Loucy (cell line): ENCODE data around the gene RNF4.

Experiments
- H2AFZ ChIP-seq: fragments of 200-600 bp; sonication (generic); 2 replicates; pipeline ENCODE4 v1.6.0; 2016; ENCODE audit warnings: antibody characterized with exemption, mild to moderate bottlenecking, low read length, moderate library complexity
- H3F3A ChIP-seq: fragments of 200-600 bp; 2 replicates; pipeline ENCODE4 v1.6.0; 2016; ENCODE audit warnings: antibody characterized with exemption, low read depth, mild to moderate bottlenecking
- H3K27me3 ChIP-seq: fragments of 200-600 bp; sonication (generic); 2 replicates; pipeline ENCODE4 v1.6.1; 2014; ENCODE audit warnings: low read length, mild to moderate bottlenecking; ENCODE audit not compliant: insufficient read depth, poor library complexity, severe bottlenecking
- H3K36me3 ChIP-seq: fragments of 200-600 bp; sonication (generic); 2 replicates; pipeline ENCODE4 v1.6.1; 2016; ENCODE audit warnings: low read length; ENCODE audit not compliant: insufficient read depth
- H3K4me1 ChIP-seq: fragments of 200-600 bp; sonication (generic); 2 replicates; pipeline ENCODE4 v1.5.1; 2014; ENCODE audit warnings: low read length, mild to moderate bottlenecking; ENCODE audit not compliant: insufficient read depth, poor library complexity, severe bottlenecking
- H3K4me2 ChIP-seq: fragments of 200-600 bp; sonication (generic); 2 replicates; pipeline ENCODE4 v1.6.0; 2014; ENCODE audit warnings: antibody characterized with exemption, low read length, low read depth, mild to moderate bottlenecking; ENCODE audit not compliant: poor library complexity, severe bottlenecking
- H3K4me3 ChIP-seq: fragments of 200-600 bp; sonication (generic); 2 replicates; pipeline ENCODE4 v1.5.1; 2014; ENCODE audit warnings: low read length, mild to moderate bottlenecking, mixed read lengths; ENCODE audit not compliant: poor library complexity, severe bottlenecking
- H3K79me2 ChIP-seq: fragments of 200-600 bp; sonication (generic); 2 replicates; pipeline ENCODE4 v1.6.1; 2014; ENCODE audit warnings: low read length; ENCODE audit not compliant: insufficient read depth
- H3K9ac ChIP-seq: fragments of 200-600 bp; sonication (generic); 2 replicates; pipeline ENCODE4 v1.6.0; 2014; ENCODE audit warnings: mild to moderate bottlenecking, low read depth, low read length, moderate library complexity; ENCODE audit not compliant: poor library complexity, severe bottlenecking
- H3K9me2 ChIP-seq: fragments of 200-600 bp; sonication (generic); replicated peaks from 2 replicates; pipeline ENCODE4 v1.6.1; 2016; ENCODE audit warnings: low read depth, low read length, mixed read lengths
- H3K9me3 ChIP-seq: fragments of 200-600 bp; sonication (generic); 2 replicates; pipeline ENCODE4 v1.6.1; 2014; ENCODE audit warnings: mild to moderate bottlenecking, antibody characterized with exemption, low read length, low read depth; ENCODE audit not compliant: insufficient read depth
- H4K20me1 ChIP-seq: fragments of 200-600 bp; sonication (generic); 2 replicates; pipeline ENCODE4 v1.6.0; 2014; ENCODE audit warnings: antibody characterized with exemption, low read length, mild to moderate bottlenecking; ENCODE audit not compliant: insufficient read depth, poor library complexity, severe bottlenecking
- EZH2phosphoT487 ChIP-seq: fragments of 200-600 bp; IDR thresholded peaks from 2 replicates; pipeline ENCODE4 v1.6.1; 2018; ENCODE audit warnings: antibody characterized with exemption, mild to moderate bottlenecking, moderate library complexity, borderline replicate concordance
- TF ChIP-seq, protein P1 (sequence below): fragments of 200-600 bp; sonication (generic); conservative IDR thresholded peaks from 2 replicates; pipeline ENCODE4 v1.5.1; 2014; ENCODE audit warnings: mild to moderate bottlenecking, antibody characterized with exemption, low read length

Gene RNF4

DNA sequence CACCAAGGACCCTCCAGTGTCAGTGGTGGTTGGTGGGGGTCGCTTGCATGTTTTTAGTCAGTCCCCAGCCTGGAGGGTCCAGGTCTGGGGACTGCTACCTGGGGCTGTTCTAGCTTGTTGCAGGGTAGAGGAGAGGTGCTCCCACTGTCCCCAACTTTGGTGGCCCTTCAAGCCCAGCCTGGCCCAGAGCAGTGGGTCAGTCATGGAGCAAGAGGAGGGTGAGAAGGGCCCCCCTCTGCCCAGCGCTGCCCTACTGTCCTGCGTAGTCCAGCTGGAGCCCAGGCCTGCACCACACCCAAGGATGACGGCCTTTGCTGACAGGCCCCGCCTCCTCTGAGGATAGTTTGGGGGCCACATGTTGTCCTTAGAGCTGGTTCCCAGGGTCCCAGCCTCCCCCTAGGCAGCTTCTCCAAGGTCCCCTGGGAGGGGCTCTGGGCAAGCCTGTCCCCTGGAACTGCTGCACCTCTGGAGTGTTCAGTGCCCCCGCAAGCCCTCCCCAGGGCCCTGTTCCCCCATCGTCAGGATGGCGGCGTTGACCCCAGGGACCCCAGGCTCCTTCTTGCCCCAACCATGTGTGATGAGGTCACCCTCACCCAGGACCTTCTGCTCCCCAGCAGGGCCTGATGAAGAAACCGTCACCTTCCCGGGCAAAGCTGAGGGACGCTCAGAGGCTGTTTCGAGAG, 43.4 kb upstream of the RNF4 start:
- H3F3A ChIP-seq = no peaks in the 10 kb centered on the region
- TF ChIP-seq, protein P1, sequence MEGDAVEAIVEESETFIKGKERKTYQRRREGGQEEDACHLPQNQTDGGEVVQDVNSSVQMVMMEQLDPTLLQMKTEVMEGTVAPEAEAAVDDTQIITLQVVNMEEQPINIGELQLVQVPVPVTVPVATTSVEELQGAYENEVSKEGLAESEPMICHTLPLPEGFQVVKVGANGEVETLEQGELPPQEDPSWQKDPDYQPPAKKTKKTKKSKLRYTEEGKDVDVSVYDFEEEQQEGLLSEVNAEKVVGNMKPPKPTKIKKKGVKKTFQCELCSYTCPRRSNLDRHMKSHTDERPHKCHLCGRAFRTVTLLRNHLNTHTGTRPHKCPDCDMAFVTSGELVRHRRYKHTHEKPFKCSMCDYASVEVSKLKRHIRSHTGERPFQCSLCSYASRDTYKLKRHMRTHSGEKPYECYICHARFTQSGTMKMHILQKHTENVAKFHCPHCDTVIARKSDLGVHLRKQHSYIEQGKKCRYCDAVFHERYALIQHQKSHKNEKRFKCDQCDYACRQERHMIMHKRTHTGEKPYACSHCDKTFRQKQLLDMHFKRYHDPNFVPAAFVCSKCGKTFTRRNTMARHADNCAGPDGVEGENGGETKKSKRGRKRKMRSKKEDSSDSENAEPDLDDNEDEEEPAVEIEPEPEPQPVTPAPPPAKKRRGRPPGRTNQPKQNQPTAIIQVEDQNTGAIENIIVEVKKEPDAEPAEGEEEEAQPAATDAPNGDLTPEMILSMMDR = no peak
- no peak for TF ChIP-seq EZH2phosphoT487
- no peaks in the 10 kb centered on the region for H3K27me3 ChIP-seq
- H3K9me2 ChIP-seq = no peaks in the 10 kb centered on the region
- H3K4me3 ChIP-seq = no peak overlapping the region
- no peaks in the 10 kb centered on the region for H3K79me2 ChIP-seq
- H3K4me1 ChIP-seq = peaks cover 9% of the 10 kb centered on the region
- H3K9me3 ChIP-seq = no peaks in the 10 kb centered on the region
- H3K9ac ChIP-seq = no peak overlapping the region
- no peaks in the 10 kb centered on the region for H3K36me3 ChIP-seq
- no peak overlapping the region for H2AFZ ChIP-seq
- H4K20me1 ChIP-seq = no peaks in the 10 kb centered on the region
- no peak overlapping the region for H3K4me2 ChIP-seq

DNA sequence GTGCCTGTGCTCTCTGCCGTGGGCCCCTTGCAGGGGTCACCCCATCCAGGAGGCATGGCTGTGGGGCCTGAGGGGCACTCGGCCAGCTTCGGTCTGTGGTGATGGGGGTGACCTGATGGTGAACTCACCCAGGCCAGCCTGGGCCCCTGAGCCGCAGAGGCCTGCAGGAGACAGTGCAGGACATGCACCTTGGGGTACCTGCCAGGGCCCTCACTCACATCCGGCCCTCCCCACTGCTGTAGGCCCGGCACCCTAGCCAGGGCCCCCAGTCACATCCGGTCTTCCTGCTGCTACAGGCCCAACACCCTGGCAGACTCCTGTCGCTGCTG, 42.9 kb upstream of the RNF4 start:
- H2AFZ ChIP-seq = no peak overlapping the region
- H3F3A ChIP-seq = no peaks in the 10 kb centered on the region
- peaks cover 9% of the 10 kb centered on the region for H3K4me1 ChIP-seq
- H3K4me3 ChIP-seq = no peak overlapping the region
- no peaks in the 10 kb centered on the region for H3K79me2 ChIP-seq
- H3K9me3 ChIP-seq = no peaks in the 10 kb centered on the region
- no peak overlapping the region for H3K4me2 ChIP-seq
- no peaks in the 10 kb centered on the region for H3K27me3 ChIP-seq
- H3K9ac ChIP-seq = no peak overlapping the region
- TF ChIP-seq EZH2phosphoT487 = no peak
- TF ChIP-seq, protein P1 = no peak
- no peaks in the 10 kb centered on the region for H3K9me2 ChIP-seq
- H4K20me1 ChIP-seq = no peaks in the 10 kb centered on the region
- no peaks in the 10 kb centered on the region for H3K36me3 ChIP-seq

DNA sequence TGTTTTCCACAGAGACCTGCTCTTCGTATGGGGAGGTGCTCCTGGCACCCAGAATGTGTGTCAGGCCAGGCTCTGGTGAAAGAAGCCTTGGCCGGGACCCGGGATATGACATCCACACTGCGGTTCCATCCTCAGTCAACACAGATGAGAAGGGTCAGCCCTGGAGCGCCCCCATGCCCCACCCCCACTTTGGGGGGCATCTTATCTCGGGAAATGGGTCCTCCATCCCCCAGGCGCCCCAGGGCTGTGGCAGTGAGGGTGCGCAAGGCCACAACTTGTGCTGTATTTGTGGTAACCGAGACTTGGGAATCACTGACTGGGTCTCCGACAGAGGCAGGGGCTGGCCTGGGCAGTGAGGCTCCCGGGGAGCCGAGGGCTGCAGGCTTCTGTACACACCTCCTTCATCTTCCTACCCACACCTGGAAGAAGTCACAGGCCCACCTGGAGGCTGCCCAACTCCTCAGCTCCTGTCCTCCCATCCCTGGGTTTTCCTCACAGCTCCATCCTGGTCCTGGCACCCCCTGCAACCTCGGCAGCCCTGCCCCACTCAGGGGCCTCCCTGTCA, 42.1 kb upstream of the RNF4 start:
- no peak overlapping the region for H3K4me3 ChIP-seq
- no peak overlapping the region for H2AFZ ChIP-seq
- no peaks in the 10 kb centered on the region for H3K79me2 ChIP-seq
- no peak overlapping the region for H3K4me2 ChIP-seq
- H3F3A ChIP-seq = no peaks in the 10 kb centered on the region
- H3K36me3 ChIP-seq = no peaks in the 10 kb centered on the region
- peaks cover 7% of the 10 kb centered on the region for H3K4me1 ChIP-seq
- TF ChIP-seq, protein P1 = no peak
- no peak for TF ChIP-seq EZH2phosphoT487
- no peaks in the 10 kb centered on the region for H4K20me1 ChIP-seq
- H3K9me2 ChIP-seq = no peaks in the 10 kb centered on the region
- H3K9me3 ChIP-seq = no peaks in the 10 kb centered on the region
- no peaks in the 10 kb centered on the region for H3K27me3 ChIP-seq
- no peak overlapping the region for H3K9ac ChIP-seq
